K562 (cell line): ENCODE measurements around the gene ENG. TPM values are rescaled to one million over a fixed set of nuclear protein-coding genes. Genes with fewer than 3 reads are reported as not detected.

ENCODE experiments used
- CBFA2T2 ChIP-seq: fragments of 450-650 bp; conservative IDR thresholded peaks from 2 replicates; pipeline ENCODE4 v1.6.1; 2017; ENCODE audit warnings: mild to moderate bottlenecking
- CBX3 ChIP-seq, 2 experiments: IDR thresholded peaks; 1 replicate in 1 of 2; 2 replicates in 1 of 2; pipeline ENCODE4 v1.6.1; 2012; ENCODE audit warnings: inconsistent platforms in 2 of 2, low read length in 2 of 2, borderline replicate concordance in 1 of 2, control low read depth in 1 of 2
- IRF2 ChIP-seq: sonication (generic); formaldehyde crosslinking; IDR thresholded peaks from 2 replicates; pipeline ENCODE4 v1.8.1; 2022; ENCODE audit warnings: mild to moderate bottlenecking, missing genetic modification reagents
- RFX7 ChIP-seq: fragments of 250-450 bp; sonication (Bioruptor Pico); IDR thresholded peaks from 2 replicates; pipeline ENCODE4 v1.5.1; 2021; ENCODE audit warnings: mild to moderate bottlenecking
- SMAD1 ChIP-seq: fragments of 150-350 bp; IDR thresholded peaks from 2 replicates; pipeline ENCODE4 v1.6.1; 2014; ENCODE audit warnings: low read length, low read depth; ENCODE audit not compliant: partially characterized antibody
- TAF1 ChIP-seq: IDR thresholded peaks from 2 replicates; pipeline ENCODE4 v1.6.1; 2011; ENCODE audit warnings: mild to moderate bottlenecking, low read length, moderate library complexity; ENCODE audit not compliant: insufficient read depth, control insufficient read depth, severe bottlenecking; ENCODE audit errors: extremely low read depth
- TBL1XR1 ChIP-seq, 2 experiments: IDR thresholded peaks; 2 replicates each; pipeline ENCODE4 v1.6.1; 2012; ENCODE audit warnings: improper control_type of control experiment in 2 of 2, low read length in 2 of 2, mild to moderate bottlenecking in 1 of 2
- TGIF2 ChIP-seq: sonication (generic); formaldehyde crosslinking; IDR thresholded peaks from 2 replicates; pipeline ENCODE4 v1.8.1; 2022; ENCODE audit warnings: mild to moderate bottlenecking, missing genetic modification reagents, moderate library complexity
- YY1 ChIP-seq, 3 experiments: IDR thresholded peaks; 2 replicates each; pipeline ENCODE4 v1.6.1; 2011; ENCODE audit warnings: low read length in 2 of 3, mild to moderate bottlenecking in 2 of 3, moderate library complexity in 2 of 3, borderline replicate concordance in 1 of 3, control low read depth in 1 of 3, low read depth in 1 of 3; ENCODE audit not compliant: insufficient read depth in 3 of 3, insufficient replicate concordance in 2 of 3, control insufficient read depth in 1 of 3, insufficient read length in 1 of 3; ENCODE audit errors: extremely low read depth in 1 of 3
- ZNF143 ChIP-seq: sonication (generic); formaldehyde crosslinking; IDR thresholded peaks from 2 replicates; pipeline ENCODE4 v1.9.0; 2022; ENCODE audit warnings: mild to moderate bottlenecking, missing genetic modification reagents
- ZNF239 ChIP-seq: fragments of 250-450 bp; sonication (Bioruptor Pico); IDR thresholded peaks from 2 replicates; pipeline ENCODE4 v1.4.0; 2020; ENCODE audit warnings: mild to moderate bottlenecking
- ZNF445 ChIP-seq: fragments of 250-450 bp; sonication (Bioruptor Pico); IDR thresholded peaks from 2 replicates; pipeline ENCODE4 v1.4.0; 2020; ENCODE audit warnings: low read depth, mild to moderate bottlenecking, moderate library complexity
- ZNF551 ChIP-seq: fragments of 250-450 bp; sonication (Bioruptor Pico); IDR thresholded peaks from 2 replicates; pipeline ENCODE4 v1.5.0; 2021; ENCODE audit warnings: mild to moderate bottlenecking, moderate library complexity
- ZNF717 ChIP-seq: fragments of 250-450 bp; sonication (Bioruptor Pico); IDR thresholded peaks from 2 replicates; pipeline ENCODE4 v1.5.0; 2021
- ZZZ3 ChIP-seq: fragments of 450-650 bp; IDR thresholded peaks from 2 replicates; pipeline ENCODE4 v1.6.1; 2016; ENCODE audit warnings: antibody characterized with exemption, mild to moderate bottlenecking, moderate library complexity
- polyA plus RNA-seq, 8 experiments: library from polyadenylated mRNA; depleted of rRNA in 4 of 8; stranded (reverse) in 5 of 8; unstranded in 3 of 8; fragments of >200 nt; fragmentation: Nextera tagmentation in 2 of 8; fragmentation: Illumina TruSeq in 1 of 8; extraction: Ambion mirVana in 2 of 8; extraction: Trizol in 1 of 8; gene quantifications; 2 replicates each; pipeline versions ENCODE4 v1.2.1 to v1.2.3, GENCODE V29; 2011 to 2014; ENCODE audit warnings: inconsistent platforms in 1 of 8, missing spikeins in 1 of 8
- total RNA-seq, 7 experiments: library from RNA; depleted of rRNA in 6 of 7; stranded (reverse); fragments of >200 nt in 6 of 7; fragmentation: Illumina TruSeq in 2 of 7; extraction: Trizol in 2 of 7; gene quantifications; 2 replicates each; pipeline versions ENCODE4 v1.2.1 to v1.2.3, GENCODE V29; 2011 to 2021; ENCODE audit warnings: low replicate concordance in 1 of 7
- TF ChIP-seq, protein P1 (sequence below): sonication (generic); formaldehyde crosslinking; IDR thresholded peaks from 2 replicates; pipeline ENCODE4 v1.9.0; 2022; ENCODE audit warnings: mild to moderate bottlenecking, missing genetic modification reagents
- TF ChIP-seq, protein P2 (sequence below): IDR thresholded peaks from 2 replicates; pipeline ENCODE4 v1.6.1; 2011; ENCODE audit warnings: borderline replicate concordance, low read depth, mild to moderate bottlenecking, moderate library complexity, low read length; ENCODE audit not compliant: insufficient read depth, poor library complexity, severe bottlenecking
- TF ChIP-seq, protein P3 (sequence below): sonication (generic); formaldehyde crosslinking; IDR thresholded peaks from 2 replicates; pipeline ENCODE4 v1.8.0; 2023; ENCODE audit warnings: missing genetic modification reagents, mild to moderate bottlenecking, borderline replicate concordance

ENG gene
- total and polyA plus RNA-seq, 9 of the 15 experiments (the other 6 are each of a cell fraction or from before 2014, with no cell fraction given) = 0.04 to 0.40 (median 0.14) TPM; not detected in 1

DNA sequence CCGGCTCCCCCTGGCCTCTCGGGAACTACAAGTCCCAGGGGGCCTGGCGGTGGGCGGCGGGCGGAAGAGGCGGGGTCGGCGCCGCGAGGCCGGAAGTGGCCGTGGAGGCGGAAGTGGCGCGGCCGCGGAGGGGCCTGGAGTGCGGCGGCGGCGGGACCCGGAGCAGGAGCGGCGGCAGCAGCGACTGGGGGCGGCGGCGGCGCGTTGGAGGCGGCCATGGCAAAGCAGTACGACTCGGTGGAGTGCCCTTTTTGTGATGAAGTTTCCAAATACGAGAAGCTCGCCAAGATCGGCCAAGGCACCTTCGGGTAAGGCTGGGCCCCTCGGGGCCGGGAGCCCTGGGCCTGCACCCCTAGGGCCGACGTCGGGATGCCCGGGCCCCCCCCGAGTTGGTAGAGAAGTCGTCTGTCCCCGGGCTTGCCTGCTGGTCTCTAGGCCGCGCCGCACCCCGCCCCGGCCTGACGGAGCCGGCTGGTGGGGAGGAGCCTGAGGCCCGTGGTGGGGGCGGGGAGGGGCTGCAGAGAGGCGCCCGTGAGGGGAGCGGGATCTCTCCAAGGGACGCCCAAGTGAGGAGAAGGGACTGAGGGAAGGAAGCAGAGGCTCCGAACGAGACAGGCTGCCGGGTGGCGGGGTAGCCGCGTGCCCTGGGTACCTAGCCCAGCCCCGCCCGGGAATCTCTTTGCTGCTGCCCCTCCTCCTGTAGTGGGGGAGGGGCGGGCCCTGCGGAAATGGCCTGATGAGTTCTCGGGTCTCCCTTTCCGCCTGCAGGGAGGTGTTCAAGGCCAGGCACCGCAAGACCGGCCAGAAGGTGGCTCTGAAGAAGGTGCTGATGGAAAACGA is 68.3 kb downstream of the ENG start, which contains the start of gene CDK9 (continued):
- TF ChIP-seq, protein P1, sequence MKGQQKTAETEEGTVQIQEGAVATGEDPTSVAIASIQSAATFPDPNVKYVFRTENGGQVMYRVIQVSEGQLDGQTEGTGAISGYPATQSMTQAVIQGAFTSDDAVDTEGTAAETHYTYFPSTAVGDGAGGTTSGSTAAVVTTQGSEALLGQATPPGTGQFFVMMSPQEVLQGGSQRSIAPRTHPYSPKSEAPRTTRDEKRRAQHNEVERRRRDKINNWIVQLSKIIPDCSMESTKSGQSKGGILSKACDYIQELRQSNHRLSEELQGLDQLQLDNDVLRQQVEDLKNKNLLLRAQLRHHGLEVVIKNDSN (CRISPR knock-in tag) = no peak
- no peak for TF ChIP-seq ZZZ3
- peak; percentile 95 for TF ChIP-seq TGIF2 (CRISPR knock-in tag)
- TF ChIP-seq IRF2 = no peak
- TF ChIP-seq CBFA2T2 = no peak
- no peak for TF ChIP-seq ZNF551 (CRISPR knock-in tag)
- peak; percentile 83 for TF ChIP-seq ZNF143
- TF ChIP-seq, protein P2, sequence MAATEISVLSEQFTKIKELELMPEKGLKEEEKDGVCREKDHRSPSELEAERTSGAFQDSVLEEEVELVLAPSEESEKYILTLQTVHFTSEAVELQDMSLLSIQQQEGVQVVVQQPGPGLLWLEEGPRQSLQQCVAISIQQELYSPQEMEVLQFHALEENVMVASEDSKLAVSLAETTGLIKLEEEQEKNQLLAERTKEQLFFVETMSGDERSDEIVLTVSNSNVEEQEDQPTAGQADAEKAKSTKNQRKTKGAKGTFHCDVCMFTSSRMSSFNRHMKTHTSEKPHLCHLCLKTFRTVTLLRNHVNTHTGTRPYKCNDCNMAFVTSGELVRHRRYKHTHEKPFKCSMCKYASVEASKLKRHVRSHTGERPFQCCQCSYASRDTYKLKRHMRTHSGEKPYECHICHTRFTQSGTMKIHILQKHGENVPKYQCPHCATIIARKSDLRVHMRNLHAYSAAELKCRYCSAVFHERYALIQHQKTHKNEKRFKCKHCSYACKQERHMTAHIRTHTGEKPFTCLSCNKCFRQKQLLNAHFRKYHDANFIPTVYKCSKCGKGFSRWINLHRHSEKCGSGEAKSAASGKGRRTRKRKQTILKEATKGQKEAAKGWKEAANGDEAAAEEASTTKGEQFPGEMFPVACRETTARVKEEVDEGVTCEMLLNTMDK = peak; percentile 64
- no peak for TF ChIP-seq RFX7 (CRISPR knock-in tag)
- TF ChIP-seq YY1 (IDR thresholded peaks at IDR 0.05; ENCODE audit: borderline replicate concordance in 1 of 3, control insufficient read depth in 1 of 3, extremely low read depth in 1 of 3, insufficient read depth in 3 of 3, insufficient read length in 1 of 3, insufficient replicate concordance in 2 of 3, low read depth in 1 of 3, low read length in 2 of 3) = peak in 2 of 3 experiments; percentile 42 to 59
- TF ChIP-seq TBL1XR1 (IDR thresholded peaks at IDR 0.05; ENCODE audit: low read length in 2 of 2) = no peak; a peak in 1 of 4 replicates
- peak; percentile 57 for TF ChIP-seq SMAD1
- no peak for TF ChIP-seq ZNF445
- TF ChIP-seq ZNF717 (CRISPR knock-in tag) = no peak
- TF ChIP-seq ZNF239 (CRISPR knock-in tag) = no peak
- TF ChIP-seq CBX3 (IDR thresholded peaks at IDR 0.05; ENCODE audit: borderline replicate concordance in 1 of 2, low read length in 2 of 2) = peak in 1 of 2 experiments; percentile 26; a peak in 1 of 3 replicates
- peak; percentile 66 for TF ChIP-seq TAF1
- TF ChIP-seq, protein P3, sequence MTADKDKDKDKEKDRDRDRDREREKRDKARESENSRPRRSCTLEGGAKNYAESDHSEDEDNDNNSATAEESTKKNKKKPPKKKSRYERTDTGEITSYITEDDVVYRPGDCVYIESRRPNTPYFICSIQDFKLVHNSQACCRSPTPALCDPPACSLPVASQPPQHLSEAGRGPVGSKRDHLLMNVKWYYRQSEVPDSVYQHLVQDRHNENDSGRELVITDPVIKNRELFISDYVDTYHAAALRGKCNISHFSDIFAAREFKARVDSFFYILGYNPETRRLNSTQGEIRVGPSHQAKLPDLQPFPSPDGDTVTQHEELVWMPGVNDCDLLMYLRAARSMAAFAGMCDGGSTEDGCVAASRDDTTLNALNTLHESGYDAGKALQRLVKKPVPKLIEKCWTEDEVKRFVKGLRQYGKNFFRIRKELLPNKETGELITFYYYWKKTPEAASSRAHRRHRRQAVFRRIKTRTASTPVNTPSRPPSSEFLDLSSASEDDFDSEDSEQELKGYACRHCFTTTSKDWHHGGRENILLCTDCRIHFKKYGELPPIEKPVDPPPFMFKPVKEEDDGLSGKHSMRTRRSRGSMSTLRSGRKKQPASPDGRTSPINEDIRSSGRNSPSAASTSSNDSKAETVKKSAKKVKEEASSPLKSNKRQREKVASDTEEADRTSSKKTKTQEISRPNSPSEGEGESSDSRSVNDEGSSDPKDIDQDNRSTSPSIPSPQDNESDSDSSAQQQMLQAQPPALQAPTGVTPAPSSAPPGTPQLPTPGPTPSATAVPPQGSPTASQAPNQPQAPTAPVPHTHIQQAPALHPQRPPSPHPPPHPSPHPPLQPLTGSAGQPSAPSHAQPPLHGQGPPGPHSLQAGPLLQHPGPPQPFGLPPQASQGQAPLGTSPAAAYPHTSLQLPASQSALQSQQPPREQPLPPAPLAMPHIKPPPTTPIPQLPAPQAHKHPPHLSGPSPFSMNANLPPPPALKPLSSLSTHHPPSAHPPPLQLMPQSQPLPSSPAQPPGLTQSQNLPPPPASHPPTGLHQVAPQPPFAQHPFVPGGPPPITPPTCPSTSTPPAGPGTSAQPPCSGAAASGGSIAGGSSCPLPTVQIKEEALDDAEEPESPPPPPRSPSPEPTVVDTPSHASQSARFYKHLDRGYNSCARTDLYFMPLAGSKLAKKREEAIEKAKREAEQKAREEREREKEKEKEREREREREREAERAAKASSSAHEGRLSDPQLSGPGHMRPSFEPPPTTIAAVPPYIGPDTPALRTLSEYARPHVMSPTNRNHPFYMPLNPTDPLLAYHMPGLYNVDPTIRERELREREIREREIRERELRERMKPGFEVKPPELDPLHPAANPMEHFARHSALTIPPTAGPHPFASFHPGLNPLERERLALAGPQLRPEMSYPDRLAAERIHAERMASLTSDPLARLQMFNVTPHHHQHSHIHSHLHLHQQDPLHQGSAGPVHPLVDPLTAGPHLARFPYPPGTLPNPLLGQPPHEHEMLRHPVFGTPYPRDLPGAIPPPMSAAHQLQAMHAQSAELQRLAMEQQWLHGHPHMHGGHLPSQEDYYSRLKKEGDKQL (CRISPR knock-in tag) = no peak
